NCI-H1092 treated with DMSO at 0.1 percent for 48 hours (cell line): ENCODE measurements around the gene APBB2.

Experiments used
- DNase-seq: peaks from one replicate; lab custom pipeline; 2025; lab: John Stamatoyannopoulos, UW

APBB2 gene

GRCh38 chr4:41134581-41134980, 79.8 kb downstream of the APBB2 start:
- no peak for DNase-seq

GRCh38 chr4:41133454-41134018, 80.8 kb downstream of the APBB2 start:
- DNase-seq, result no peak

GRCh38 chr4:41132055-41132683, 82.2 kb downstream of the APBB2 start:
- peak; percentile 54 for DNase-seq

- no peak for DNase-seq
These were observed 84.4 kb downstream of the APBB2 start for GRCh38 chr4:41129936-41130440.

GRCh38 chr4:41129128-41129754, 85.1 kb downstream of the APBB2 start:
- peak; percentile 48 for DNase-seq

- no peak for DNase-seq
These were observed 88.6 kb downstream of the APBB2 start for GRCh38 chr4:41125558-41126311.

DNA sequence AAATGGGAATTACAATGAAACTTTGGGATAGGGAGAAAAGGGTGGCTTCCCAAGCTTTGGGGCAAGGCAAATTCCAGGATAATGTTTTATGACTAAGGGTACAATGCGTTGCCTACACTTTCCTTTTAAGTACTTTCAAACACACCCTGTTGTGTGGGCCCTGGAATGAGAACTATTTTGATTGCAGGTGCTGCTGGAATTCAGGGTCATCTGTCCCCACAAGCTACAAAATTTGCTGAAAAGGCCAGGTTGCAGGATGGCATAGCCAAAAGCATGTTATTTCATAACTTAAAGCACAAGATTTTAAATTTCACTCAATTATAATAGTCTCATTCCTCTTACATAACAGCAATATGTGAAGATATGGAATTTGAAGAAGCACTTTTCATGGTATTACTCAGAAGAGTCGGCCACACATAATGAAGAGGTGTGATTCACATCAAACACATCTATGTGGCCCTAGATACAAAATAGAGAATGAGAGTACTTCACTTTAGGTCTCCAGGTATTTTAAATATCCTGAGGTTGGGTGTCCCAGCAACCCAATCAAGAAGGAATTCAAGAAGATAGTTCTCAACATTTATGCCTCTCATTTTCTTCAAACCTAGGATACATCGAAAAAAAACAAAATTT, 89.3 kb downstream of the APBB2 start:
- no peak for DNase-seq

DNA sequence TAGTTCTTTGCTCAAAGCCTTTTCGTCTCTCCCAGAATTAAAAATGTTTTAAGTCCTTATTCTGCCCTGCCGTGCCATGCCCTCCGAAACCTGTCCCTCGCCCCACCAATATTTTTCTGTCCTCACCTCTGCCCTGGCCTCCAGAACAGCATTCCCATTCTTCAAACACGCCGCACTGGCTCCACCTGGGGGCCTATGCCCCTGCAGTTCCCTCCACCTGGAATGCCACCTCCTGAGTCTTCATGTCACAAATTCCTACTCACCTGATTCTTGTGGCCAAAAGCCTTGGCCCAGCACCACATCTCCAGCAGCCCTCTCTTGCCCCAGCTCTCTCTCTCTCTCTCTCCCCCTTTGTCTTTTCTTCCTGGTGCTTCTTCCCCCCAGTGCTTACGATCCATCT, 91.6 kb downstream of the APBB2 start:
- DNase-seq, result no peak

DNA sequence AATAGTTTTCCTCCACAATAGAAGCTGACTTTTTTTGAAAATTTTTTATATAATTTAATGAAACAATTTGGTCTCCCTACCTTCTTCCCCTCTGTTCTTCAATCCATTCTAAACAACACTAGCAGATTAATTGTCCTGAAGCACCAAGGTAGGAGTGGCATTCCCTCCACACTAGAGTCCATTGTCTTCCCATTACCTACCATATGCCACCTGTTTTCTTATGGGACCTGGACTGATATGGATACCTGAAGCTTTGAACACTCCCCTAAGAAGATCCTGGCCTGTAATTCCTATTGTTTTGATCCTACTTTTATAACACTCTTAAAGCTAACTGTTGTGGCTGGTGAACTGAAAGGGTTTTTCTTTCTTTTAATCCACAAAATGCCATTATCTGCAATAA, 92.0 kb downstream of the APBB2 start:
- no peak for DNase-seq

DNA sequence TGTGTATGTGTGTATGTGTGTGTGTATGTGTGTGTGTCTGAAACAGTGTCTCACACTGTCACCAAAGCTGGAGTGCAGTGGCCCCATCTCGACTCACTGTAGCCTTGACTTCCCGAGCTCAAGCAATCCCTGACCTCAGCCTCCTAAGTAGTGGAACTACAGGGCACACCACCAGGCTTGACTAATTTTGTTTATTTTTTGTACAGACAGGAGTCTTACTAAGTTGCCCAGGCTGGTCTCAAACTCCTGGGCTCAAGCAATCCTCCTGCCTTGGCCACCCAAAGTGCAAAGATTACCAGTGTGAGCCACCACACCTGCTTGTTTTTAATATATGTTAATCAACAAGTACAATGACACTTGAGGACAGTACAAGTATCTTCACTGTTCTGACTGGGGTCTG, 92.4 kb downstream of the APBB2 start:
- no peak for DNase-seq

- DNase-seq, result no peak
These were observed 93.8 kb downstream of the APBB2 start for GRCh38 chr4:41120297-41121217.

- no peak for DNase-seq
These were observed 94.5 kb downstream of the APBB2 start for GRCh38 chr4:41119867-41120295.

- no peak for DNase-seq
These were observed 102.6 kb downstream of the APBB2 start for GRCh38 chr4:41111791-41112190.

GRCh38 chr4:41110050-41110449, 104.3 kb downstream of the APBB2 start:
- DNase-seq, result no peak

- DNase-seq, result no peak
These were observed 105.9 kb downstream of the APBB2 start for GRCh38 chr4:41108481-41108880.

DNA sequence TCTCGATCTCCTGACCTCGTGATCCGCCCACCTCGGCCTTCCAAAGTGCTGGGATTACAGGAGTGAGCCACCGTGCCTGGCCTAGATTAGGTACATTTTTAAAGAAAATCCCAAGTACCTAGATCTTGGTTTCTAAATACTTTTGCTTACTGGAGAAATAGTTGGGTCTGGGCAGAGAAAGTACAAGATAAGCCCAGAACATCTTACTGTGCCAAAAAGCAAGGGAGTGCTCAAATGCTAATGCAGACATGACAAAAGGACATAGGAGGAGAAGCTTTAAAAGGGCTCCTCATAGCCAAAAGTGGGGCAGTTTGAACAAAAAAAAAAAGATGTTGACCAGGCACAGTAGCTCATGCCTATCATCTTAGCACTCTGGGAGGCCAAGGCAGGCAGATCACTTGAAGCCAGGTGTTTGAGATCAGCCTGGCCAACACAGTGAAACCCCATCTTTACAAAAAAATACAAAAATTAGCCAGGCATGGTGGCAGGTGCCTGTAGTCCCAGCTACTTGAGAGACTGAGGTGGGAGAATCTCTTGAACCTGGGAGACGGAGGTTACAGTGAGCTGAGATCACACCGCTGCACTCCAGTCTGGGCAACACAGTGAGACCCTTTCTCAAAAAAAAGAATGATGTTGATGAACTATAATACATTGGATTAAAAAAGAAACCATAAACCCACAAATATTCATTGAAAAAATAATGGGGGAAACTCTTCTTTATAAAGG, 107.5 kb downstream of the APBB2 start:
- DNase-seq, result no peak

GRCh38 chr4:41106081-41106480, 108.3 kb downstream of the APBB2 start:
- no peak for DNase-seq

DNA sequence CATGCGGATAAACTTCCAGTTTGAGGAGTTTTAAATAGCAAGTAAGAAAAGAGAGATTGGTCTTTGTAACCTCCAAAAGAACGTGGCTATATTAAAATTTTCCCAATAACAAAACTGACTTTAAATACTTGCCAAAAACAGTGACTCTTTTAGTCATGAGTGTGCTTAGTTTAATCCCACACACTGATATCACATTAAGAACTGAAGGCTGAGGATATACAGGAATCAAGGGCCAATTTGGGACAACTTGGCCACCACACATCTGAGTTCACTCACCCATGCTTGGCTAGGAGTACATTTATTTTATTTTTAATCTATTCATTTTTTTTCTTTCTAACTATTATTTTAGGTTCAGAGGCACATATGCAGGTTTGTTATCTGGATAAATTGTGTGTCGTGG, 110.2 kb downstream of the APBB2 start:
- no peak for DNase-seq

- no peak for DNase-seq
These were observed 110.7 kb downstream of the APBB2 start for GRCh38 chr4:41103657-41104056.

DNA sequence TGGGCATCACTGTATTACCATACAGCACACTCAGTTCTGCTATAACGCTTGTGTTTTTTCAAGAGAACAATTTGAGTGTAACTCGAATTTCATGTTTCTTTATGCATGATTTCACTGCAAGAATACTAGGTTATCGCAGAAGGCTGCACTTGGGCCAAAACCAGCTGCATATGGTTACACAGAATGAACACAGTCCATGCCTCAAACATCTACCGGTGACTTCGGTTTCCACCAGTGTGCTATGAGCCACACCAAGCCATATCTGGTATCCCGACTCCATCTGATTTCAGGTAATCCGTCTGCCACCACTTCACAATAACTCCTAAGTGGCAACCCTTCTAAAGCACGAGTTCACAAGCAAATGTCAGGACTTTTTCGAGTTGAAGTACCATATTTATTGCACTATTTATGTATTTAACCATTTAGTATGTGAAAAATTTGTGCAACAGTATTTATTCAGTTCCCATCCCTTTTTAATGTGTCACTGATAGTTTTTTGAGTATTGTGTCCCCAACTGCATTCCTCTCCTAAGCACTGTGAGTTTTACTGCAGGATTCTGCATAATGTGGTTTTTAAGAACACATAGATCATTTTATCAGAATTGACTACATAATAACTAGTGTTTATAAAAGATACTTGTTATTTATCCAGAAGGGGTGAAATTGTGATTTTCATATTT, 111.8 kb downstream of the APBB2 start:
- DNase-seq, result no peak
